NCI-H1105 (cell line): ENCODE measurements around the gene PAQR5.
"Not testable (repeated sequence)": the region's sequence is repeated elsewhere in the genome, so short reads cannot be mapped to it uniquely, and the experiment has no call there.

Experiments used
- DNase-seq: peaks from one replicate; lab custom pipeline; 2025; lab: John Stamatoyannopoulos, UW

The PAQR5 gene

DNA sequence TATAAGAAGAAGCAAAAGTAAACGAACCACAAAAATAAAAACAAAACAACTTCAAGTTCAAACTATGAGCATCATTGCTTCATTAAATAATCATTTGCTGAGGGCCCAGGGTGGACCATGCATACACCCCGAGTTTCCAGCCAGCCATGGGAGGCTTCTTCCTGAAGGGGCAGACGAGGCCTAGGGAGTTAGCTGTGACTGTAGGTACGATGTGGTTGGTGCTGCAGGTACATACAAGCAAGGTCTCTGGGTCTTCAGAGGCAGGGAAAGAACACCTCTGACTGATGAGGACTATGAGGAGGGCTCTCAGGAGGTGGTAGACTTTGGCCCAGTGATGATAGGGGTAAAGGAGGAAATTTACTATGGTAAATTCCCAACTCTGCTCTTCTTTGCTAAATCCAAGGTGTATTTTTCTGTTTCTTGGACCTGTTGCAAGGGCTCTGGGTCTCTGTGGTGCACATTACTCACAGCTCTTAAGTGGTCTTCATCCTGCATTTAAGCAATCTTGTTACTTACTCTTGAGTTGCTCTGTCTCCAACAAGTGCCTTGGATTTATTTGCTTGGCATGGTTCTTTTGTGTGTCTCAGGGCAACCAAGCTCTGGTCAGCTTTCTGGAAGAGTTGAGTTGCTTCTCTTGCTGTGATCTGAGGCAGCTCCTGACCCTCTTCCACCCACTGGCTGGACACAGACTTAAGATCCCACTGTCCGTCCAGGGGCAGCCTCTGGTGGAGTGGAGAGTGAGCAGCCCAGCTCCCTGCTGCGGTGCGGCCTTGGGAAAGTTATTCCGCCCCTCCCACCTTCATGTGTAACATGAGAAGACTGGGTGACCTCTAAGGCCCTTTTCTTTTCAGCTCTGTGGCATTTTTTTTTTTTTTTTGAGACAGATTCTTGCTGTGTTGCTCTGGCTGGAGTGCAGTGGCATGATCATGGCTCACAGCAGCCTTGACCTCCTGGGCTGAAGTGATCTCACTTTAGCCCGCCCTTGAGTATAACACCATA, 59.4 kb downstream of the PAQR5 start:
- DNase-seq: no peak

DNA sequence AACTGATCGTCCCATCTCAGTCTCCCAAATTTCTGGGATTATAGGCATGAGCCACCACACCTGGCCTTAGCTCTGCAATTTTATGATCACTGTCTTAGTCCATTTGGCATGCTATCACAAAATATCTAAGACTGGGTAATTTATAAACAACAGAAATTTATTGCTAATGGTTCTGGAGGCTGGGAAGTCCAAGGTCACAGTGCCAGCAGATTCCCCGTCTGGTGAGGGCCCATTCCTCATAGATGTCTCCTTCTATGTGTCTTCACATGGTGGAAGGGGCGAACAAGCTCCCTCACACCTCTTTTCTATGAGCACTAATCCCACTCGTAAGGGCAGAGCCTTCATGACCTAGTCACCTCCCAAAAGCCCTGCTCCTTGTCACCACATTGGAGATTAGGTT, 60.1 kb downstream of the PAQR5 start:
- DNase-seq: no peak

GRCh38 chr15:69359722-69360121, 61.0 kb downstream of the PAQR5 start:
- DNase-seq: no peak

DNA sequence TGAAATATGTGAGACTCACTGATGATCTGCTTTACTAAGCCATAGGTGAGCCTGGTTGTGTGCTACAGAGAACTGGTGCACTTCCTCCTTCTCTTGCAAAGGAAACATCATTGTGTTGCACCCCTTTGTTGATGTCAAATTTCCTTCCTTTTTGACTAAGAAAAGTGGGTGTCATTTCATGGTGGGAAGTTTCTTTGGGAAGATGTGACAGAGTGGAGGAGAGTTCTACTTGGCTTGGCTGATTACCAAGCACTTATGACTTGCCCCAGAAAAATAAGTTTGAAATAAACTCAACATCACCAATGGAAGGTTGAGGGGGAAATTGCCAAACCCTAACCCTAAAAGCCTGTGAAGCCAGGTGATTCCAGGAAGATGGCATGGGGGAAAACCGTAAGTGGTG, 61.9 kb downstream of the PAQR5 start:
- DNase-seq: no peak

DNA sequence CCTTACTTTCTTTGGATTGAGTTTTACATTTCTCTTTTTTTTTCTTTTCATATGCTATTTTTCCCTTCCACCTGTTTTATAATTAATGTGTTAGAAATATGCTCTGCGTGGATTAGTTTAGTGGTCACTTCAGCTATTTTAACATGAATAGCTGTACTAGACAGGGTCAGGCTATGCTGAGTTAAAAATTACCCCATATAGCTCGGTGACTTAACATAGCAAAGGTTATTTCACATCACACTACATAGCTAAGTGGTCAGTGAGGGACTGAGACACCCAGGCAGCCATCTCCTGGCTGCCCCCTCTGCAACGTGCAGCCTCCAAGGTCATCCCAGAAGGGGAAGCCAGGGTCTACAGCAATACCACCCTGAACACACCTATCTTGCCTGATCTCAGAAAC, 68.5 kb downstream of the PAQR5 start:
- DNase-seq: no peak

GRCh38 chr15:69369631-69370030, 70.9 kb downstream of the PAQR5 start:
- DNase-seq: no peak

GRCh38 chr15:69373406-69373805, 74.7 kb downstream of the PAQR5 start:
- DNase-seq: no peak

- DNase-seq: no peak
These were observed 76.6 kb downstream of the PAQR5 start for GRCh38 chr15:69375151-69375790.

- DNase-seq: no peak
These were observed 78.7 kb downstream of the PAQR5 start for GRCh38 chr15:69377216-69377970.

DNA sequence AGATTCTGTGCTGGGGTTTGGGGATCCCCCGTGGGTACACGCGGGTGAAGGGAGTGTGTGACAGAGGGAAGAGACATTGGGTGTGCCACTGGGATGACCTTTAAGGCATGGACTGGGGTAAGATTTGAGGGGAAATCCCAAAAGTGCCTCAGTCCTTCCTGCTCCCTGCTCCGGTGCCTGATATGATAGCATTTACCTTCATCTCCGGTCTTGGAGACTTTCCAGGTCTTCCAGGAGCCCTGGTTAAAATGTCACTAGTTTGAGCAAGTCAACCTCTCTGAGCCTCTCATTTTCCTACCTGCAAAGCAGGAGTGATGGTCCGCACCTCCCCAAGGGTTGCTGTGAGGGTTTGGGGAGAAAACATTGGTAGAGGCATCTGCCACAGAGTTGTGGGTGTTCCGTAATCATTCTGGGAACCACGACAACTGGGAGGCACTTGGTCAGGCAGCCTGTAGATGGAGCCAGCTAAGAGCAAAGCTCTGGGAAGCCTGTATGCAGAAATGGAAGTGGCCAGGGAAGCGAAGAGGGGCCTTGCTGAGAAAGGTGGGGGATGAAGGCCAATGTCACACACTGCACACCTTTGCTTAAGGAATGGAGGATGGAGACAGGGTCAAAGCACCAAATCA, 81.5 kb downstream of the PAQR5 start:
- DNase-seq: no peak

GRCh38 chr15:69380726-69381105, 82.0 kb downstream of the PAQR5 start:
- DNase-seq: no peak

GRCh38 chr15:69382176-69382575, 83.5 kb downstream of the PAQR5 start:
- not testable (repeated sequence) for DNase-seq

- DNase-seq: not testable (repeated sequence)
These were observed 85.4 kb downstream of the PAQR5 start for GRCh38 chr15:69384066-69384465.

DNA sequence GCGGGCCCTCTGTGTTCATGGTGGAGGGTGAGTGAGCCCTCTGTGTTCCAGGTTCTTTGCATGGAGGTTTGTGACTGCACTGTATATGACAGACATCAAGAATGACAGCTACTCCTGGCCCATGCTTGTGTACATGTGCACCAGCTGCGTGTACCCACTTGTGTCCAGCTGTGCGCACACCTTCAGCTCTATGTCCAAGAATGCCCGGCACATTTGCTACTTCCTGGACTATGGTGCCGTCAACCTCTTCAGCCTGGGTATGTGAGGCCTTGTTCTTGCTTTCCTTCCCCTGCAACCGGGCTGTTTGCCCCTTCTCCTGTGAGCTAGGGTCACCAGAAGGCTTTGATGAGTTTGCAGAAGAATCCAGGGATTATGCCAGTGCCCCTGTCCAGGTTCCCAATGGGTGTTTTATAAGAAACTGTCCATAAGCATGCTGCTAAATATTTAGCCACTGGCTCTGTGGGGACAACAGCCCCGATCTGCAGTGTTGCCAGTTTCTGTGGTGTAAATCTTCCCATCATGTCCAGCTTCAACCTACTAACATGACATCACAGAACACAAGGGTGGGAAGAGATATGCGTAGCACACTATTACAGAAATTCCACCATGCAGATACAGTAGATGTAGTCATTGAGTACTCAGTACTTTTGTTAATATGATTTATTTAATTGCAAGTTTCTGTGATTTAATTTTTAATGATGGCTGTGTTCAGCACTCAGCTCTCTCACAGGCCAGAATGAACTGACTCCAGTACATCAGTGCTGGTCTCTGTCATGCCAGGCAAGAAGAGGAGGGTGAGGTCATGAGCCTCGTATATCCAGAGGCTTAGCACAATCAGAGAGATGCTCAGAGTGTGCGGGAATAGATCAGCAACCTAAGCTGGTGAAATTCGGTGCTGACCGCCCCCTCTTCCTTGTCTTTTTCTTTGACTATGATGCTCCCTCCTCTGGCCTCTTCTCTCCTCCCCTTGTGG, 86.2 kb downstream of the PAQR5 start:
- DNase-seq: no peak

DNA sequence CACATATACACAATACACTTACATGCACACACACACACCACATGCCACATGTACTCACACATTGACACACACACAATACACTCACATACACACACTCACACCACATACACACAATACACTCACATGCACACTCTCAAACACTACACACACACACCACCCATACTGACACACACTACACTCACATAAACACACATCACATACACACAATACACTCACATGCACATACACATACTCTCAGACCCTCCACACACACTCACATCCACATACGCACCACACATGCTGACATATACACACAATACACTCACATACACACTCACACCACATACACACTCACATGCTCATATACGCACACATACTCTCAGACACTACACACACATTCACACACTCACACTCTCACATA, 87.1 kb downstream of the PAQR5 start:
- DNase-seq: no peak

DNA sequence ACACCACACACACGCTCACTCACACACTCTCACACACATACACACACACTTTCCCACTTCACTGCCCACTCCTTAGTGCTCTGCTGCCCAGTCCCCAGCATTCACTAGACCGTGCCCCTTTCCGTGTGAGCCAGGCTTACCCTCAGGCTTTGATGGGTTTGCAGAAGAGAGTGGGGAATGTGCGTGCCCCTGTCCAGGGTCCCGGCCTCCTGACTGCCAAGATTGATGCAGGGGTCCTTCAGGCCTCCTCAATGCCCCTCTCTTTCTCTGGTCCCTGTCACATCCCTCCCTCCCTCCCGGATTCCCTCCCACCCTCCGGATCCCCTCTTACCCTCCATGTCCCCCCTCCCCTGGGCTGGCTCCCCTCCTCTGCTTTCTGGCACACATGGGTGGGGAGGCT, 87.6 kb downstream of the PAQR5 start:
- no peak for DNase-seq

DNA sequence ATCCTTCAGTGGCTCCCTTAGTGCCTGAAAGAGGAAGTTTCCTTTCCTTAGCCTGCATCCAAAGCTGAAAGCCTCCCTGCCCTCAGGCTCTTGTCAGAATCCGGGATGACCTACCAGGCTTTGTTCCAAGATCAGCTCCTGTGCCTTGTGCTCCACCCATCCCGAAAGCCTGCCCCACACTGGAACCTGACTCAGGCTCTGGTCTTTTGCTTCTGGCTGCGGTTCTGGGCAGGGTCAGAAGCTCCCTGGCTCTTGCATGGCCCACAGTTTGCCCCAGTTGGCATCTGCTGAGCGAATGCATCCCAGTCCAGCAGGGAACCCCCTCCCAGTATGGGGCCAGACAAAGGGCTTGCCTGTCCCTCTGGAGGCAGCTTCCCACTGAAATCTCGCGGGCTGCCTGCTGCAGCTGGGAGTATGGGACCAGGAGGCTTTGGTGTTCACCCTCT, 89.6 kb downstream of the PAQR5 start:
- no peak for DNase-seq

DNA sequence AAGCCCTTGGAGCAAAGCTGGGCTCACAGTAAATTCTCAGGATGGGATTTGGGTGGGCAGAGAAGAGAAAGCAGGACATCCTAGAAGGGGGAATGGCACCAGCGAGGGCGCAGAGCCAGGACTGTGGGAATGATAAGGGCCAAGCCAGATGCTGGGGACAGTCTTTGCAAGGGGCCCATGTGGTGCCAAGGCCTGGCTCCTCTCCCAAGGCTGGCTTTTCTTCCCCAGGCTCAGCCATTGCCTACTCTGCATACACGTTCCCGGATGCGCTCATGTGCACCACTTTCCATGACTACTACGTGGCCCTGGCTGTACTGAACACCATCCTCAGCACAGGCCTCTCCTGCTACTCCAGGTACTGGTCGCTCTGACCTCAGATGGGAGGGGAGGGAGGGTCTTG, 90.7 kb downstream of the PAQR5 start:
- no peak for DNase-seq

GRCh38 chr15:69390575-69390974, 91.9 kb downstream of the PAQR5 start:
- DNase-seq: no peak

DNA sequence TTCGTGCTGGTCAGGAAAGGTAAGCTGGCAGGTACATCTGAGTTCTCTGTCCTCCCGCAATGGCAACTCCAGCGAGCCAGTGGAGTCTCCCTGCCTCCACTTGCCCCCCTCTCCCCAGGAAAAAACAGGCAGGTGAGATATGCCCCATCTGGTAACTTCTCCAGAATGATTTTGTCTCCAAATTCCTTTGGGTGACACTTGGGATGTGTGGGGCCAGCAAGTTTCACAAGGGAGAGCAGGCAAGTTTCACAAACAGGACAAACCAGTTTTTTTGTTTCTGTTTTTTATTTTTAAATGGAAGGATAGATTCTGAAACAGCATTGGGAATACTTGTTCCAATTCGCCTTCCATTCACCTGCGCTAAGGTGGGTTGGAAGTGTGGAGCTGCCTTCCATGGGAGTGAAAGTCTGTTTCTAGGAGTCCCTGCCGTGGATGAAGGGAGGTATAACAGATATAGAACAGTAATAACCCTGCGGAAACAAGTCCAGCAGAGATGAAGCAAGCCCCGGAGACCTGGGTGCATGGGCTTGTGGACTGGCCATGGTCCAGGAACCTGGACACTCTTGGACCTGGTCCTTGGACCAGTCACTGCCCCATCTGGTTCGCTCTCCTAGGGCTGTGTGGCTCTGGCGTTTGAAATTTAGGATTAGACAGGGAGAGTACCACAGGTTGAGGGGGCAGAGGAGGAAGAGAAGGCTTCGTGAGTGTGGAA, 92.5 kb downstream of the PAQR5 start:
- no peak for DNase-seq
